ENCODE data around the gene DNAL4.

DNA sequence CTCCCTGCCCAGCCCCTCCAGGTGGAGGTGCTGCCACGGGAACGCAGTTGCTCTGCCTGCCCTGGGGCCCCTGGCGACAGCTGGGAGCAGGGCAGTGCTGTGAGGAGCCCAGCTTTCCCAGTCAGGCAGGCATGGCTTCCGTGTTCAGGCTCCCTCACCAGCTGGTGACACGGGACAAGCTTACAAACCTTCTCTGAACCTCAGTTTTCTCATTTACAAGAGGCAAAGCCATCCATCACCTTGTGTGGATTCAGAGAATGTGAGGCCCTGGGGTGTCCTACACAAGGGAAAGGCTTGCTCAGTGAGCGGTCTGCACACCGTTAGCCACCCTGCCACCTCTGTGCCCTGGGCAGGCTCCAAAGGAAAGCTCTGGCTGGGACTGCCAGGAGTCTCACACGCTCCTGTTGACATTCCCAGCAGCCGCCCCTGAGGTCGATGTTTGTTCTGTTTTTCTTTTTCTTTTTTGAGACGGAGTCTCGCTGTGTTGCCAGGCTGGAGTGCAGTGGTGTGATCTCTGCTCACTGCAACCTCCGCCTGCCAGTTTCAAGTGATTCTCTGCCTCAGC, 61.6 kb downstream of the DNAL4 start:
- TF ChIP-seq, protein P1, sequence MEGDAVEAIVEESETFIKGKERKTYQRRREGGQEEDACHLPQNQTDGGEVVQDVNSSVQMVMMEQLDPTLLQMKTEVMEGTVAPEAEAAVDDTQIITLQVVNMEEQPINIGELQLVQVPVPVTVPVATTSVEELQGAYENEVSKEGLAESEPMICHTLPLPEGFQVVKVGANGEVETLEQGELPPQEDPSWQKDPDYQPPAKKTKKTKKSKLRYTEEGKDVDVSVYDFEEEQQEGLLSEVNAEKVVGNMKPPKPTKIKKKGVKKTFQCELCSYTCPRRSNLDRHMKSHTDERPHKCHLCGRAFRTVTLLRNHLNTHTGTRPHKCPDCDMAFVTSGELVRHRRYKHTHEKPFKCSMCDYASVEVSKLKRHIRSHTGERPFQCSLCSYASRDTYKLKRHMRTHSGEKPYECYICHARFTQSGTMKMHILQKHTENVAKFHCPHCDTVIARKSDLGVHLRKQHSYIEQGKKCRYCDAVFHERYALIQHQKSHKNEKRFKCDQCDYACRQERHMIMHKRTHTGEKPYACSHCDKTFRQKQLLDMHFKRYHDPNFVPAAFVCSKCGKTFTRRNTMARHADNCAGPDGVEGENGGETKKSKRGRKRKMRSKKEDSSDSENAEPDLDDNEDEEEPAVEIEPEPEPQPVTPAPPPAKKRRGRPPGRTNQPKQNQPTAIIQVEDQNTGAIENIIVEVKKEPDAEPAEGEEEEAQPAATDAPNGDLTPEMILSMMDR (IDR thresholded peaks at IDR 0.05): no peak
- TF ChIP-seq POLR2A (IDR thresholded peaks at IDR 0.05) (no peak), POLR2AphosphoS5 (IDR thresholded peaks at IDR 0.05) (peak; percentile 19 to 63 (median 48)), EP300 (IDR thresholded peaks at IDR 0.05) (no peak)

All from sigmoid colon (tissue), 4 donors.